ENCODE measurements around the gene TRMT10B. TPM values are rescaled to one million over a fixed set of nuclear protein-coding genes. Genes with fewer than 3 reads are reported as not detected.
A peak's percentile ranks its signal among the peaks of the same experiment; 100 is the strongest.
"Not testable (repeated sequence)": the region's sequence is repeated elsewhere in the genome, so short reads cannot be mapped to it uniquely, and the experiment has no call there.

Gene TRMT10B
- polyA plus RNA-seq, 3 donors, result 5.2 to 12.4 (median 9.4) TPM

DNA sequence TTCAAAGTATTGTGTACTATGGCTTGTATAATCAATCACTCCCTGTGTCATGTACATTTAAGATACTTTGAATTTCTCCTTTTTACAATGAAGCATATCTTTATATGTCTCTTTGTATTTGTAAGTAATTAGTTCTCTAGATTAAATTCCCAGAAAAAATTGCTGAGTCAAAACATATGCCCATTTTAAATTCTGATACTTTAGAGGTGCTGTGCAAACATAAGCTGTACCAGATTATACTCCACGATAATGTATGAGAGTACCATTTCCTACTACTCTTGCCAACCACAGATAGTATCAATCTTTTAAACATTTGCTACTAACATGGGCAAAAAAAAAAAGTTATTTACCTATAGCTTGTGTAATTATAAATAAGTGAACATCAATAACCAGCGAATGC is 65.2 kb downstream of the TRMT10B start:
- Histone ChIP-seq H4K20me1 (ENCODE audit: insufficient read depth, low read length) (peaks cover 9% of the 10 kb centered on the region), H3K4me2 (replicated peaks; ENCODE audit: extremely low read depth, low read length, poor library complexity, severe bottlenecking) (no peak overlapping the region), H3K9ac (ENCODE audit: insufficient read depth, low read length, poor library complexity, severe bottlenecking) (no peak overlapping the region), H3K9me3 (replicated peaks in 1 of 2; ENCODE audit: control insufficient read depth in 1 of 2, insufficient read depth in 1 of 2, low read length in 2 of 2) (no peaks in the 10 kb centered on the region), H3K4me3 (replicated peaks in 1 of 3; ENCODE audit: low read depth in 2 of 3, low read length in 3 of 3) (no peak overlapping the region), H3K36me3 (replicated peaks in 1 of 2; ENCODE audit: control insufficient read depth in 1 of 2, insufficient read depth in 2 of 2, low read length in 2 of 2) (peaks cover 17 to 46% of the 10 kb centered on the region in 2 donors), H2AFZ (ENCODE audit: insufficient read depth, low read depth, low read length, poor library complexity, severe bottlenecking) (no peak overlapping the region), H3K27me3 (ENCODE audit: control insufficient read depth in 2 of 2, insufficient read depth in 2 of 2, low read length in 2 of 2) (no peaks in the 10 kb centered on the region), H3K27ac (ENCODE audit: low read depth in 1 of 2, low read length in 2 of 2) (no peak overlapping the region), H3K4me1 (ENCODE audit: control insufficient read depth in 1 of 2, insufficient read depth in 2 of 2, low read length in 2 of 2) (no peaks in the 10 kb centered on the region), H3K79me2 (ENCODE audit: insufficient read depth, low read length) (peaks cover 22% of the 10 kb centered on the region)
- no peak overlapping the region for H3K4me3 Mint-ChIP-seq
- intact Hi-C loops (cut with micrococcal nuclease), result no loop called here
- TF ChIP-seq, protein P1, sequence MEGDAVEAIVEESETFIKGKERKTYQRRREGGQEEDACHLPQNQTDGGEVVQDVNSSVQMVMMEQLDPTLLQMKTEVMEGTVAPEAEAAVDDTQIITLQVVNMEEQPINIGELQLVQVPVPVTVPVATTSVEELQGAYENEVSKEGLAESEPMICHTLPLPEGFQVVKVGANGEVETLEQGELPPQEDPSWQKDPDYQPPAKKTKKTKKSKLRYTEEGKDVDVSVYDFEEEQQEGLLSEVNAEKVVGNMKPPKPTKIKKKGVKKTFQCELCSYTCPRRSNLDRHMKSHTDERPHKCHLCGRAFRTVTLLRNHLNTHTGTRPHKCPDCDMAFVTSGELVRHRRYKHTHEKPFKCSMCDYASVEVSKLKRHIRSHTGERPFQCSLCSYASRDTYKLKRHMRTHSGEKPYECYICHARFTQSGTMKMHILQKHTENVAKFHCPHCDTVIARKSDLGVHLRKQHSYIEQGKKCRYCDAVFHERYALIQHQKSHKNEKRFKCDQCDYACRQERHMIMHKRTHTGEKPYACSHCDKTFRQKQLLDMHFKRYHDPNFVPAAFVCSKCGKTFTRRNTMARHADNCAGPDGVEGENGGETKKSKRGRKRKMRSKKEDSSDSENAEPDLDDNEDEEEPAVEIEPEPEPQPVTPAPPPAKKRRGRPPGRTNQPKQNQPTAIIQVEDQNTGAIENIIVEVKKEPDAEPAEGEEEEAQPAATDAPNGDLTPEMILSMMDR (IDR thresholded peaks at IDR 0.05), result no peak
- peaks cover 34 to 46% of the 10 kb centered on the region in 2 donors for H3K36me3 Mint-ChIP-seq
- H3K9me3 Mint-ChIP-seq, result no peaks in the 10 kb centered on the region
- H3K27me3 Mint-ChIP-seq (ENCODE audit: low read depth in 3 of 3), result no peaks in the 10 kb centered on the region
- H3K4me1 Mint-ChIP-seq, result no peaks in the 10 kb centered on the region
- peak overlapping the region in 1 of 7 donors; percentile 30 for H3K27ac Mint-ChIP-seq
- DNase-seq, result no peak
- no CpG with 5 or more reads among the region's 2 CpGs for WGBS (ENCODE audit: insufficient coverage)

DNA sequence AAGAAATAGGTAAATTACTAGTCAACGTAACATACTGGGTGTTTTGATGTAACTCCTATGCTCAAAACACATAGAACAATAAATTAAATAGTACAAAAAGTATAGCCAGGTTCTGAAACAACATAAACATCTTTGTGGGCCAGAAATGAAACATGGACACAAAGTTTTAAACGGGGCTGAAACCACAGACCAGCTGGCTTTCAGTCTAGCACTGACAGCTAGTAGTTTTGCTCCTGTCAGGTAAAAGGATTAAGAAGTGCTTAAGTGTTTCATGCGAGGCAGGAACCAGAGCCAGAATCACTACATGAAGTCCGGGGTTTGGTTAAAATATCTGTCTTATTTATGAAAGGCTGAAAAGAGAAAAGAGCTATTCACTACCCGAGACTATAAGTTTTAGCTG is 66.5 kb downstream of the TRMT10B start:
- peaks cover 9% of the 10 kb centered on the region for H4K20me1 ChIP-seq (ENCODE audit: insufficient read depth, low read length)
- H3K4me3 Mint-ChIP-seq, result no peak overlapping the region
- intact Hi-C loops (cut with micrococcal nuclease), result no loop called here
- H3K4me3 ChIP-seq (replicated peaks in 1 of 3; ENCODE audit: low read depth in 2 of 3, low read length in 3 of 3), result no peak overlapping the region
- no peak overlapping the region for H3K27ac Mint-ChIP-seq
- no peak overlapping the region for H2AFZ ChIP-seq (ENCODE audit: insufficient read depth, low read depth, low read length, poor library complexity, severe bottlenecking)
- no peaks in the 10 kb centered on the region for H3K4me1 Mint-ChIP-seq
- H3K27ac ChIP-seq (ENCODE audit: low read depth in 1 of 2, low read length in 2 of 2), result no peak overlapping the region
- no peak overlapping the region for H3K9ac ChIP-seq (ENCODE audit: insufficient read depth, low read length, poor library complexity, severe bottlenecking)
- H3K9me3 Mint-ChIP-seq, result no peaks in the 10 kb centered on the region
- H3K4me1 ChIP-seq (ENCODE audit: control insufficient read depth in 1 of 2, insufficient read depth in 2 of 2, low read length in 2 of 2), result no peaks in the 10 kb centered on the region
- no peaks in the 10 kb centered on the region for H3K27me3 Mint-ChIP-seq (ENCODE audit: low read depth in 3 of 3)
- peaks cover 43 to 55% of the 10 kb centered on the region in 2 donors for H3K36me3 Mint-ChIP-seq
- no peaks in the 10 kb centered on the region for H3K27me3 ChIP-seq (ENCODE audit: control insufficient read depth in 2 of 2, insufficient read depth in 2 of 2, low read length in 2 of 2)
- DNase-seq, result no peak
- no peaks in the 10 kb centered on the region for H3K9me3 ChIP-seq (replicated peaks in 1 of 2; ENCODE audit: control insufficient read depth in 1 of 2, insufficient read depth in 1 of 2, low read length in 2 of 2)
- H3K4me2 ChIP-seq (replicated peaks; ENCODE audit: extremely low read depth, low read length, poor library complexity, severe bottlenecking), result no peak overlapping the region
- WGBS (ENCODE audit: insufficient coverage), result 94% methylated on average over 2 of the region's 5 CpGs
- peaks cover 22 to 56% of the 10 kb centered on the region in 2 donors for H3K36me3 ChIP-seq (replicated peaks in 1 of 2; ENCODE audit: control insufficient read depth in 1 of 2, insufficient read depth in 2 of 2, low read length in 2 of 2)
- H3K79me2 ChIP-seq (ENCODE audit: insufficient read depth, low read length), result peaks cover 13% of the 10 kb centered on the region
- TF ChIP-seq, protein P1 (IDR thresholded peaks at IDR 0.05), result no peak

DNA sequence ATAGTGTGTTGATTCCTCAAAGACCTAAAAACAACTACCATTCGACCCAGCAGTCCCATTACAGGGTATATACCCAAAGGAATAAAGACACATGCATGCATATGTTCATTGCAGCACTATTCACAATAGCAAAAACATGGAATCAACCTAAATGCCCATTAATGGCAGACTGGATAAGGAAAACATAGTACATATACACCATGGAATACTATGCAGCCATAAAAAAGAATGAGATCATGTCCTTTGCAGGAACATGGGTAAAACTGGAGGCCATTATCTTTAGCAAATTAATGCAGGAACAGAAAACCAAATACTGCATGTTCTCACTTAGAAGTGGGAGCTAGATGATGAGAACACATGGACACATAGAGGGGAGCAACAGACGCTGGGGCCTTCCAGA is 71.6 kb downstream of the TRMT10B start:
- H3K27me3 ChIP-seq (ENCODE audit: control insufficient read depth in 2 of 2, insufficient read depth in 2 of 2, low read length in 2 of 2); H2AFZ ChIP-seq (ENCODE audit: insufficient read depth, low read depth, low read length, poor library complexity, severe bottlenecking); H3K27me3 Mint-ChIP-seq (ENCODE audit: low read depth in 3 of 3); H3K4me1 Mint-ChIP-seq; intact Hi-C loops (cut with micrococcal nuclease); H3K4me2 ChIP-seq (replicated peaks; ENCODE audit: extremely low read depth, low read length, poor library complexity, severe bottlenecking); H3K4me3 ChIP-seq (replicated peaks in 1 of 3; ENCODE audit: low read depth in 2 of 3, low read length in 3 of 3); DNase-seq; H3K9me3 ChIP-seq (replicated peaks in 1 of 2; ENCODE audit: control insufficient read depth in 1 of 2, insufficient read depth in 1 of 2, low read length in 2 of 2); H3K9me3 Mint-ChIP-seq; H3K4me1 ChIP-seq (ENCODE audit: control insufficient read depth in 1 of 2, insufficient read depth in 2 of 2, low read length in 2 of 2); H4K20me1 ChIP-seq (ENCODE audit: insufficient read depth, low read length); H3K27ac ChIP-seq (ENCODE audit: low read depth in 1 of 2, low read length in 2 of 2); H3K9ac ChIP-seq (ENCODE audit: insufficient read depth, low read length, poor library complexity, severe bottlenecking); H3K79me2 ChIP-seq (ENCODE audit: insufficient read depth, low read length); H3K4me3 Mint-ChIP-seq: not testable (repeated sequence)
- Mint-ChIP-seq H3K27ac (peak overlapping the region in 1 of 7 donors; percentile 34), H3K36me3 (peaks cover 71 to 75% of the 10 kb centered on the region in 2 donors)
- WGBS (ENCODE audit: insufficient coverage), result no CpG with 5 or more reads among the region's 2 CpGs
- H3K36me3 ChIP-seq (replicated peaks in 1 of 2; ENCODE audit: control insufficient read depth in 1 of 2, insufficient read depth in 2 of 2, low read length in 2 of 2), result peaks cover 32 to 86% of the 10 kb centered on the region in 2 donors

All from CD14-positive monocyte (primary cell).